OCI-LY1 (cell line): ENCODE results near the gene ZNF831.

Source experiments
- H2AFZ ChIP-seq: fragments of 200-600 bp; sonication (generic), shearing (Covaris generic); 2 replicates; pipeline ENCODE4 v1.6.0; 2014; ENCODE audit warnings: antibody characterized with exemption, mild to moderate bottlenecking, low read length
- H3F3A ChIP-seq: fragments of 200-600 bp; sonication (generic), shearing (Covaris generic); 2 replicates; pipeline ENCODE4 v1.6.0; 2014; ENCODE audit warnings: mild to moderate bottlenecking, antibody characterized with exemption, low read length, moderate library complexity; ENCODE audit not compliant: insufficient read depth
- H3K27ac ChIP-seq: fragments of 200-600 bp; sonication (generic); 2 replicates; pipeline ENCODE4 v1.5.1; 2014; ENCODE audit warnings: low read length, mixed run types, mild to moderate bottlenecking, low read depth; ENCODE audit not compliant: poor library complexity, severe bottlenecking
- H3K27me3 ChIP-seq: fragments of 200-600 bp; sonication (generic); 2 replicates; pipeline ENCODE4 v1.6.0; 2014; ENCODE audit warnings: antibody characterized with exemption, mild to moderate bottlenecking, low read length, moderate library complexity; ENCODE audit not compliant: insufficient read depth
- H3K36me3 ChIP-seq: fragments of 200-600 bp; sonication (generic); 2 replicates; pipeline ENCODE4 v1.6.1; 2014; ENCODE audit warnings: mild to moderate bottlenecking, antibody characterized with exemption, low read length, moderate library complexity, mixed read lengths; ENCODE audit not compliant: insufficient read depth
- H3K4me1 ChIP-seq: fragments of 200-600 bp; sonication (generic); 2 replicates; pipeline ENCODE4 v1.5.1; 2014; ENCODE audit warnings: mild to moderate bottlenecking, low read length, moderate library complexity; ENCODE audit not compliant: insufficient read depth, severe bottlenecking
- H3K4me2 ChIP-seq: fragments of 200-600 bp; sonication (generic), shearing (Covaris generic); 2 replicates; pipeline ENCODE4 v1.6.1; 2014; ENCODE audit warnings: low read length
- H3K4me3 ChIP-seq: fragments of 200-600 bp; sonication (generic); 2 replicates; pipeline ENCODE4 v1.5.1; 2014; ENCODE audit warnings: low read length, low read depth, mild to moderate bottlenecking, mixed read lengths; ENCODE audit not compliant: poor library complexity, severe bottlenecking
- H3K79me2 ChIP-seq: fragments of 200-600 bp; shearing (Covaris generic); 2 replicates; pipeline ENCODE4 v1.6.1; 2016; ENCODE audit warnings: mixed run types, low read length, mixed read lengths; ENCODE audit not compliant: insufficient read depth
- H3K9ac ChIP-seq: fragments of 200-600 bp; sonication (generic), shearing (Covaris generic); 2 replicates; pipeline ENCODE4 v1.6.1; 2014; ENCODE audit warnings: mild to moderate bottlenecking, low read length, mixed read lengths
- H3K9me2 ChIP-seq: fragments of 200-600 bp; sonication (generic), shearing (Covaris generic); 2 replicates; pipeline ENCODE4 v1.6.1; 2014; ENCODE audit warnings: low read depth, mild to moderate bottlenecking, low read length, mixed read lengths
- H3K9me3 ChIP-seq: fragments of 200-600 bp; shearing (Covaris generic); 2 replicates; pipeline ENCODE4 v1.6.1; 2014; ENCODE audit warnings: low read length, mixed read lengths
- H4K20me1 ChIP-seq: fragments of 200-600 bp; sonication (generic), shearing (Covaris generic); 2 replicates; pipeline ENCODE4 v1.6.0; 2016; ENCODE audit warnings: mild to moderate bottlenecking, low read length; ENCODE audit not compliant: insufficient read depth
- CTCF ChIP-seq: fragments of 200-600 bp; sonication (generic), shearing (Covaris generic); IDR thresholded peaks from 2 replicates; pipeline ENCODE4 v1.5.1; 2017; ENCODE audit warnings: mild to moderate bottlenecking, antibody characterized with exemption, low read length, moderate library complexity, mixed read lengths
- EZH2 ChIP-seq: fragments of 200-600 bp; sonication (generic), shearing (Covaris generic); IDR thresholded peaks from 2 replicates; pipeline ENCODE4 v1.8.0; 2017; ENCODE audit warnings: borderline replicate concordance, mixed run types, mild to moderate bottlenecking, antibody characterized with exemption, low read length, moderate library complexity, mixed read lengths

ZNF831 gene

GRCh38 chr20:59231124-59231804 lies 67.6 kb downstream of the ZNF831 start:
- Histone ChIP-seq H3K27me3 (no peaks in the 10 kb centered on the region), H3K9me2 (no peaks in the 10 kb centered on the region), H3K9me3 (no peaks in the 10 kb centered on the region), H3K36me3 (no peaks in the 10 kb centered on the region), H2AFZ (no peak overlapping the region), H3K4me2 (no peak overlapping the region), H4K20me1 (no peaks in the 10 kb centered on the region), H3K4me1 (no peaks in the 10 kb centered on the region), H3K79me2 (no peaks in the 10 kb centered on the region), H3F3A (no peaks in the 10 kb centered on the region), H3K27ac (no peak overlapping the region), H3K4me3 (no peak overlapping the region), H3K9ac (no peak overlapping the region)
- TF ChIP-seq EZH2 (no peak), CTCF (no peak)

- no peaks in the 10 kb centered on the region for H3K9me3 ChIP-seq
- no peaks in the 10 kb centered on the region for H4K20me1 ChIP-seq
- H3K79me2 ChIP-seq: no peaks in the 10 kb centered on the region
- no peak overlapping the region for H3K9ac ChIP-seq
- no peaks in the 10 kb centered on the region for H3K9me2 ChIP-seq
- H3K4me2 ChIP-seq: no peak overlapping the region
- no peak overlapping the region for H3K27ac ChIP-seq
- H3K36me3 ChIP-seq: no peaks in the 10 kb centered on the region
- H3F3A ChIP-seq: no peaks in the 10 kb centered on the region
- TF ChIP-seq EZH2: no peak
- TF ChIP-seq CTCF: no peak
- no peaks in the 10 kb centered on the region for H3K4me1 ChIP-seq
- H3K27me3 ChIP-seq: no peaks in the 10 kb centered on the region
- H3K4me3 ChIP-seq: no peak overlapping the region
- H2AFZ ChIP-seq: no peak overlapping the region
Observed at GRCh38 chr20:59232618-59233017, 69.0 kb downstream of the ZNF831 start.

- Histone ChIP-seq H2AFZ (no peak overlapping the region), H3K9me3 (no peaks in the 10 kb centered on the region), H3F3A (no peaks in the 10 kb centered on the region), H3K4me3 (no peak overlapping the region), H3K79me2 (no peaks in the 10 kb centered on the region), H3K9ac (no peak overlapping the region), H3K9me2 (no peaks in the 10 kb centered on the region), H3K27me3 (no peaks in the 10 kb centered on the region), H3K4me1 (no peaks in the 10 kb centered on the region), H3K27ac (no peak overlapping the region), H3K4me2 (no peak overlapping the region), H4K20me1 (no peaks in the 10 kb centered on the region), H3K36me3 (no peaks in the 10 kb centered on the region)
- no peak for TF ChIP-seq CTCF
Observed at GRCh38 chr20:59235226-59235625, 71.6 kb downstream of the ZNF831 start.
